ENCODE results near the gene AGPAT2. TPM values are rescaled to one million over a fixed set of nuclear protein-coding genes. Genes with fewer than 3 reads are reported as not detected.
A peak's percentile ranks its signal among the peaks of the same experiment; 100 is the strongest.

AGPAT2 gene
- total RNA-seq, 1 donor from 2014 or later, result 30.8 TPM

DNA sequence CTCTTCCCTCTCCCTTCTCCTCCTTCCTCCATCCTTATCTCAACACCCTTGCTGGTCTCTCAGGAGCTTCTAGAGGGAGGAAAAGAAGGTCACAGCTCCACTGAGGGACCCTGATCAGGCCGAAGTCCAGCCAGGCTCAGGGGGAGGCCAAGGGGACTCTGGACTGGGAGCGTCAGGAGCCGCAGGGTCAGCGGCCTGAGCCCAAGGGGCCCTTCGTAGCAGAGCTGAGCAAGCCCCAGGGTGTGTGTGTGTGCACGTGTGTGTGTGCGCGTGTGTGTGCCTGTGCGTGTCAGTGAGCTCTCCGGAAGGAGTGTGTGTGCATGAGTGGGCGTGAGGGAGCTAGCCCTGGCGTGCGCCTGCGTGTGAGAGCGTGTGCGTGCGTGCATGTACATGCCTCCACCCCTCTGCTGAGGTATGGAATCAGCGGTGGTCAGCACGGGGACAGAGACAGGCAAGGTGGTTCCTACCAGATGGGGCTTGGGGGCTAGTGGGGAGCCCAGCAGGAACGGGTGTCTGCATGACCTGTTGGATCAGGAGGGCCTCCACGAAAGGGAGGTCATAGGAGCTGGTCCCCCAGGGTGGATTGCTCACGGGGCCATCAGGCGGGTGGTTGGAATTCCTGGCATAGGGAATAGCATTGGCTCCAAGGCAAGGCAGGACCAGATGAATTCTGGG is 10.0 kb upstream of the AGPAT2 start:
- H3K9me3 Mint-ChIP-seq (ENCODE audit: unreplicated experiment), result no peaks in the 10 kb centered on the region
- H3K27me3 Mint-ChIP-seq (ENCODE audit: low read depth, unreplicated experiment), result peaks cover 17% of the 10 kb centered on the region
- H3K79me2 ChIP-seq (ENCODE audit: insufficient read depth, low read length), result no peaks in the 10 kb centered on the region
- peak overlapping the region; percentile 34 for H3K4me3 Mint-ChIP-seq (ENCODE audit: unreplicated experiment)
- no peaks in the 10 kb centered on the region for H3K36me3 Mint-ChIP-seq (ENCODE audit: low read depth, unreplicated experiment)
- no peaks in the 10 kb centered on the region for H3K4me1 ChIP-seq (ENCODE audit: insufficient read depth, low read length)
- H3K4me3 ChIP-seq (ENCODE audit: insufficient read depth, low read depth, low read length), result no peak overlapping the region
- H3K27me3 ChIP-seq (ENCODE audit: insufficient read depth, low read length), result peaks cover 5% of the 10 kb centered on the region
- no peak overlapping the region for H2AFZ ChIP-seq (ENCODE audit: low read depth, low read length)
- TF ChIP-seq, protein P1, sequence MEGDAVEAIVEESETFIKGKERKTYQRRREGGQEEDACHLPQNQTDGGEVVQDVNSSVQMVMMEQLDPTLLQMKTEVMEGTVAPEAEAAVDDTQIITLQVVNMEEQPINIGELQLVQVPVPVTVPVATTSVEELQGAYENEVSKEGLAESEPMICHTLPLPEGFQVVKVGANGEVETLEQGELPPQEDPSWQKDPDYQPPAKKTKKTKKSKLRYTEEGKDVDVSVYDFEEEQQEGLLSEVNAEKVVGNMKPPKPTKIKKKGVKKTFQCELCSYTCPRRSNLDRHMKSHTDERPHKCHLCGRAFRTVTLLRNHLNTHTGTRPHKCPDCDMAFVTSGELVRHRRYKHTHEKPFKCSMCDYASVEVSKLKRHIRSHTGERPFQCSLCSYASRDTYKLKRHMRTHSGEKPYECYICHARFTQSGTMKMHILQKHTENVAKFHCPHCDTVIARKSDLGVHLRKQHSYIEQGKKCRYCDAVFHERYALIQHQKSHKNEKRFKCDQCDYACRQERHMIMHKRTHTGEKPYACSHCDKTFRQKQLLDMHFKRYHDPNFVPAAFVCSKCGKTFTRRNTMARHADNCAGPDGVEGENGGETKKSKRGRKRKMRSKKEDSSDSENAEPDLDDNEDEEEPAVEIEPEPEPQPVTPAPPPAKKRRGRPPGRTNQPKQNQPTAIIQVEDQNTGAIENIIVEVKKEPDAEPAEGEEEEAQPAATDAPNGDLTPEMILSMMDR (IDR thresholded peaks at IDR 0.05; ENCODE audit: insufficient read depth, low read depth, low read length), result no peak
- no peak for TF ChIP-seq EZH2 (IDR thresholded peaks at IDR 0.05; ENCODE audit: insufficient read depth, low read length)
- DNase-seq (ENCODE audit: low read depth), result no peak
- no peaks in the 10 kb centered on the region for H4K20me1 ChIP-seq (ENCODE audit: insufficient read depth, low read length)
- H3K4me2 ChIP-seq (ENCODE audit: low read length), result no peak overlapping the region
- FAIRE-seq, result no peak
- H3K9me3 ChIP-seq (ENCODE audit: insufficient read depth, low read depth, low read length), result no peaks in the 10 kb centered on the region
- H3K27ac ChIP-seq (ENCODE audit: low read depth, low read length), result no peak overlapping the region
- H3K27ac Mint-ChIP-seq (ENCODE audit: unreplicated experiment), result peak overlapping the region; percentile 53
- no peaks in the 10 kb centered on the region for H3K36me3 ChIP-seq (ENCODE audit: insufficient read depth, low read length)
- no peak overlapping the region for H3K9ac ChIP-seq (ENCODE audit: low read length)
- peaks cover 8% of the 10 kb centered on the region for H3K4me1 Mint-ChIP-seq (ENCODE audit: low read depth, unreplicated experiment)

DNA sequence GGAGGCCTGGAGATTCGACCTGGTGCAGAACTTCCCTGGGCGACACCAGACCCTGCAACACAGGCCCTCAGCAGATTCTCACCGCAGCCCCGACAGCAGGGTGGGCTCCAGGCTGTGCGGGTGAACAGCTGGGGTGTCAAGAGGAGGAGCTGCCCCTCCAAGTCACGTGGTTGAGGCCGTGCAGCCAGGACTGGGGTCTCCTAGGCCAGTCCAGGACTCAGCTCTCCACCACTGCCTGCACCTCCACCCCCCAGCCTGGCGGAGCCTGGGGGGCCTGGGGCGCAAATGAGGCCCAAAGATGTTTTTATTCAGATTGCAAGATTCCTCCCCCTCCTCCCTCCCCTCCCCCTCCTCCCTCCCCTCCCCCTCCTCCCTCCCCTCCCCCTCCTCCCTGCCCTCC is 9.2 kb upstream of the AGPAT2 start:
- Mint-ChIP-seq H3K4me1 (ENCODE audit: low read depth, unreplicated experiment) (peaks cover 8% of the 10 kb centered on the region), H3K27ac (ENCODE audit: unreplicated experiment) (no peak overlapping the region), H3K4me3 (ENCODE audit: unreplicated experiment) (no peak overlapping the region), H3K9me3 (ENCODE audit: unreplicated experiment) (no peaks in the 10 kb centered on the region), H3K36me3 (ENCODE audit: low read depth, unreplicated experiment) (no peaks in the 10 kb centered on the region), H3K27me3 (ENCODE audit: low read depth, unreplicated experiment) (peaks cover 15% of the 10 kb centered on the region)
- H2AFZ ChIP-seq (ENCODE audit: low read depth, low read length), result no peak overlapping the region
- no peaks in the 10 kb centered on the region for H3K9me3 ChIP-seq (ENCODE audit: insufficient read depth, low read depth, low read length)
- H3K36me3 ChIP-seq (ENCODE audit: insufficient read depth, low read length), result no peaks in the 10 kb centered on the region
- TF ChIP-seq EZH2 (IDR thresholded peaks at IDR 0.05; ENCODE audit: insufficient read depth, low read length), result no peak
- TF ChIP-seq, protein P1 (IDR thresholded peaks at IDR 0.05; ENCODE audit: insufficient read depth, low read depth, low read length), result no peak
- no peak overlapping the region for H3K4me2 ChIP-seq (ENCODE audit: low read length)
- H3K27ac ChIP-seq (ENCODE audit: low read depth, low read length), result no peak overlapping the region
- H3K27me3 ChIP-seq (ENCODE audit: insufficient read depth, low read length), result peaks cover 3% of the 10 kb centered on the region
- FAIRE-seq, result no peak
- H3K4me3 ChIP-seq (ENCODE audit: insufficient read depth, low read depth, low read length), result no peak overlapping the region
- no peak for DNase-seq (ENCODE audit: low read depth)
- no peak overlapping the region for H3K9ac ChIP-seq (ENCODE audit: low read length)
- H4K20me1 ChIP-seq (ENCODE audit: insufficient read depth, low read length), result no peaks in the 10 kb centered on the region
- H3K4me1 ChIP-seq (ENCODE audit: insufficient read depth, low read length), result no peaks in the 10 kb centered on the region
- no peaks in the 10 kb centered on the region for H3K79me2 ChIP-seq (ENCODE audit: insufficient read depth, low read length)

DNA sequence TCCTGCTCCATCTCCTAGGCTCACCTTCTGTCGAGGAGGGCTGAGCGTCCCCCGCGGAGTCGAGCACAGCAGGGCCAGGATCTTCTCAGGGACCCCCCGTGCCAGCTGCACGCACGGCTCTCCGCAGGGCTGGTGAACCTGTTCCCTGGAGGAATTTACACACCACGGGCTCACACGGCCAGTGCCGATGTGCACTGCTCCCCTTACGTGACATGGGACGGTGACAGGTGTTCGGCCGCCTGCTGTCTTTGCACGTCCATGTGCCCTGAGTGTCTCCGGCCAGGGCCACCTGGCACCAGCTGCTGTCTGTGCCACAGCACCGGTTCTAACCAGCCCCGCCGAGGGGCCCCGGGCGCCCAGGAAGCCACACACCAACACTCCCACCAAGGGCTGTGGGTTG is 8.7 kb upstream of the AGPAT2 start:
- Histone ChIP-seq H3K4me2 (ENCODE audit: low read length) (no peak overlapping the region), H3K9me3 (ENCODE audit: insufficient read depth, low read depth, low read length) (no peaks in the 10 kb centered on the region), H3K9ac (ENCODE audit: low read length) (no peak overlapping the region), H3K4me1 (ENCODE audit: insufficient read depth, low read length) (no peaks in the 10 kb centered on the region), H3K4me3 (ENCODE audit: insufficient read depth, low read depth, low read length) (no peak overlapping the region), H4K20me1 (ENCODE audit: insufficient read depth, low read length) (no peaks in the 10 kb centered on the region), H3K79me2 (ENCODE audit: insufficient read depth, low read length) (no peaks in the 10 kb centered on the region), H3K27ac (ENCODE audit: low read depth, low read length) (no peak overlapping the region), H3K27me3 (ENCODE audit: insufficient read depth, low read length) (peaks cover 2% of the 10 kb centered on the region), H2AFZ (ENCODE audit: low read depth, low read length) (no peak overlapping the region), H3K36me3 (ENCODE audit: insufficient read depth, low read length) (no peaks in the 10 kb centered on the region)
- Mint-ChIP-seq H3K4me1 (ENCODE audit: low read depth, unreplicated experiment) (peaks cover 8% of the 10 kb centered on the region), H3K27ac (ENCODE audit: unreplicated experiment) (no peak overlapping the region), H3K4me3 (ENCODE audit: unreplicated experiment) (no peak overlapping the region), H3K27me3 (ENCODE audit: low read depth, unreplicated experiment) (peaks cover 18% of the 10 kb centered on the region), H3K36me3 (ENCODE audit: low read depth, unreplicated experiment) (no peaks in the 10 kb centered on the region), H3K9me3 (ENCODE audit: unreplicated experiment) (no peaks in the 10 kb centered on the region)
- TF ChIP-seq EZH2 (IDR thresholded peaks at IDR 0.05; ENCODE audit: insufficient read depth, low read length), result no peak
- TF ChIP-seq, protein P1 (IDR thresholded peaks at IDR 0.05; ENCODE audit: insufficient read depth, low read depth, low read length), result no peak
- FAIRE-seq, result no peak
- no peak for DNase-seq (ENCODE audit: low read depth)
